HUES6 (cell line): ENCODE data around the gene MRC2.

Experiments
- H3K27ac ChIP-seq: 2 replicates; pipeline ENCODE4 v1.7.0; 2013; ENCODE audit warnings: low read depth, mild to moderate bottlenecking, low read length, inconsistent platforms
- H3K27me3 ChIP-seq: 2 replicates; pipeline ENCODE4 v1.6.1; 2013; ENCODE audit warnings: low read length; ENCODE audit not compliant: control insufficient read depth, insufficient read depth
- H3K36me3 ChIP-seq: 2 replicates; pipeline ENCODE4 v1.6.1; 2013; ENCODE audit warnings: low read length; ENCODE audit not compliant: control insufficient read depth, insufficient read depth
- H3K4me1 ChIP-seq: 2 replicates; pipeline ENCODE4 v1.6.1; 2013; ENCODE audit warnings: low read length; ENCODE audit not compliant: control insufficient read depth, insufficient read depth
- H3K4me3 ChIP-seq: 2 replicates; pipeline ENCODE4 v1.5.1; 2013; ENCODE audit warnings: low read depth, low read length
- H3K9ac ChIP-seq: one replicate; pipeline ENCODE4 v1.6.1; 2013; ENCODE audit warnings: mild to moderate bottlenecking, low read length
- H3K9me3 ChIP-seq: 2 replicates; pipeline ENCODE4 v1.6.1; 2013; ENCODE audit warnings: low read depth, low read length; ENCODE audit not compliant: control insufficient read depth, insufficient read depth

Gene MRC2

GRCh38 chr17:62655656-62656055 is 28.2 kb downstream of the MRC2 start:
- Histone ChIP-seq H3K9ac (no peak overlapping the region), H3K36me3 (0 out of 2 replicates have a peak, but pooled peaks cover 2% of the 10 kb centered on the region), H3K27ac (no peak overlapping the region), H3K27me3 (no peaks in the 10 kb centered on the region; the same call in 1 of the 2 replicates), H3K4me3 (no peak overlapping the region), H3K4me1 (peaks cover 22% of the 10 kb centered on the region), H3K9me3 (peaks cover 8% of the 10 kb centered on the region; the same call in 1 of the 2 replicates)

GRCh38 chr17:62656446-62656845 is 29.0 kb downstream of the MRC2 start:
- 0 out of 2 replicates have a peak, but pooled peaks cover 2% of the 10 kb centered on the region for H3K36me3 ChIP-seq
- no peak overlapping the region for H3K27ac ChIP-seq
- H3K4me1 ChIP-seq: peaks cover 22% of the 10 kb centered on the region
- peaks cover 13% of the 10 kb centered on the region for H3K9me3 ChIP-seq
- no peaks in the 10 kb centered on the region; the same call in 1 of the 2 replicates for H3K27me3 ChIP-seq
- H3K9ac ChIP-seq: no peak overlapping the region
- no peak overlapping the region for H3K4me3 ChIP-seq

- H3K27me3 ChIP-seq: no peaks in the 10 kb centered on the region
- H3K4me3 ChIP-seq: no peak overlapping the region
- H3K4me1 ChIP-seq: peaks cover 18% of the 10 kb centered on the region
- H3K9me3 ChIP-seq: peaks cover 13% of the 10 kb centered on the region
- H3K9ac ChIP-seq: no peak overlapping the region
- H3K36me3 ChIP-seq: 0 out of 2 replicates have a peak, but pooled peaks cover 2% of the 10 kb centered on the region
- H3K27ac ChIP-seq: no peak overlapping the region
Observed at GRCh38 chr17:62657145-62657665, 29.7 kb downstream of the MRC2 start.

GRCh38 chr17:62657690-62658089 is 30.2 kb downstream of the MRC2 start:
- Histone ChIP-seq H3K27ac (no peak overlapping the region), H3K27me3 (no peaks in the 10 kb centered on the region), H3K4me3 (no peak overlapping the region), H3K36me3 (0 out of 2 replicates have a peak, but pooled peaks cover 2% of the 10 kb centered on the region), H3K9ac (no peak overlapping the region), H3K9me3 (peaks cover 13% of the 10 kb centered on the region), H3K4me1 (peaks cover 16% of the 10 kb centered on the region)

- Histone ChIP-seq H3K4me1 (peaks cover 15% of the 10 kb centered on the region), H3K27ac (no peak overlapping the region), H3K36me3 (0 out of 2 replicates have a peak, but pooled peaks cover 2% of the 10 kb centered on the region), H3K9me3 (peaks cover 13% of the 10 kb centered on the region), H3K27me3 (no peaks in the 10 kb centered on the region), H3K4me3 (no peak overlapping the region), H3K9ac (no peak overlapping the region)
Observed at GRCh38 chr17:62658136-62658920, 30.9 kb downstream of the MRC2 start.

GRCh38 chr17:62660629-62661118 is 33.2 kb downstream of the MRC2 start:
- Histone ChIP-seq H3K9me3 (peaks cover 13% of the 10 kb centered on the region), H3K27me3 (no peaks in the 10 kb centered on the region), H3K9ac (no peak overlapping the region), H3K4me3 (no peak overlapping the region), H3K4me1 (no peaks in the 10 kb centered on the region; the same call in 1 of the 2 replicates), H3K27ac (no peak overlapping the region), H3K36me3 (0 out of 2 replicates have a peak, but pooled peaks cover 7% of the 10 kb centered on the region)

GRCh38 chr17:62661337-62661736 is 33.9 kb downstream of the MRC2 start:
- Histone ChIP-seq H3K4me3 (no peak overlapping the region), H3K27me3 (no peaks in the 10 kb centered on the region), H3K9ac (no peak overlapping the region), H3K27ac (no peak overlapping the region), H3K4me1 (no peaks in the 10 kb centered on the region; the same call in 1 of the 2 replicates), H3K36me3 (0 out of 2 replicates have a peak, but pooled peaks cover 7% of the 10 kb centered on the region), H3K9me3 (peaks cover 13% of the 10 kb centered on the region)

GRCh38 chr17:62662855-62663254 is 35.4 kb downstream of the MRC2 start:
- peaks cover 11% of the 10 kb centered on the region for H3K9me3 ChIP-seq
- H3K4me3 ChIP-seq: no peak overlapping the region
- H3K36me3 ChIP-seq: 0 out of 2 replicates have a peak, but pooled peaks cover 7% of the 10 kb centered on the region
- no peak overlapping the region for H3K9ac ChIP-seq
- H3K4me1 ChIP-seq: no peaks in the 10 kb centered on the region
- no peaks in the 10 kb centered on the region for H3K27me3 ChIP-seq
- no peak overlapping the region for H3K27ac ChIP-seq

- Histone ChIP-seq H3K9ac (no peak overlapping the region), H3K27me3 (no peaks in the 10 kb centered on the region), H3K36me3 (0 out of 2 replicates have a peak, but pooled peaks cover 6% of the 10 kb centered on the region), H3K4me1 (no peaks in the 10 kb centered on the region), H3K4me3 (no peak overlapping the region), H3K9me3 (peaks cover 11% of the 10 kb centered on the region), H3K27ac (no peak overlapping the region)
Observed at GRCh38 chr17:62663304-62663703, 35.8 kb downstream of the MRC2 start.

GRCh38 chr17:62664336-62665120 is 37.1 kb downstream of the MRC2 start:
- H3K27me3 ChIP-seq: no peaks in the 10 kb centered on the region
- peaks cover 11% of the 10 kb centered on the region for H3K9me3 ChIP-seq
- no peak overlapping the region for H3K9ac ChIP-seq
- no peak overlapping the region for H3K4me3 ChIP-seq
- H3K36me3 ChIP-seq: 0 out of 2 replicates have a peak, but pooled peaks cover 5% of the 10 kb centered on the region
- H3K4me1 ChIP-seq: no peaks in the 10 kb centered on the region
- H3K27ac ChIP-seq: no peak overlapping the region
